Left hindlimb (tissue), 1 donor: ENCODE measurements around the gene GOLM1.
"Not testable (repeated sequence)": the region's sequence is repeated elsewhere in the genome, so short reads cannot be mapped to it uniquely, and the experiment has no call there.

Experiments used
- DNase-seq: peaks from one replicate; pipeline ENCODE4 v3.0.0-alpha.2; 2018

GOLM1 gene

DNA sequence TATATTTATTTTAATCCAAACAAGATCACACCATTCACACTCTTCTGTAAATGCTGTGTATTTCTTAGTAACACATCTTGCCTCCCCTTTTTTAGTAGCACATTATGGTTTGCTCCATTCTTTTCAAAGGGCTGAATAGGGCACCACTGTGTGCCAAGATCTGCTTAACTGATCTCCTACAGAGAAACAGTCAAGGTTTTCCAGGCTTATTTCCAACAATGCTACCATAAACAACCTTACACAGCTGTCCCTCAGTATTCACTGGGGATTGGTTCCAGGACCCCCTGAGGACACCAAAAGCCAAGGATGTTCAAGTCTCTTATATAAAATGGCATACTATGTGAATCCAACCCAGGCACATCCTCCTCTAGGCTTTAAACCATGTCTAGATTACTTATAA, 16.5 kb downstream of the GOLM1 start:
- DNase-seq: no peak

DNA sequence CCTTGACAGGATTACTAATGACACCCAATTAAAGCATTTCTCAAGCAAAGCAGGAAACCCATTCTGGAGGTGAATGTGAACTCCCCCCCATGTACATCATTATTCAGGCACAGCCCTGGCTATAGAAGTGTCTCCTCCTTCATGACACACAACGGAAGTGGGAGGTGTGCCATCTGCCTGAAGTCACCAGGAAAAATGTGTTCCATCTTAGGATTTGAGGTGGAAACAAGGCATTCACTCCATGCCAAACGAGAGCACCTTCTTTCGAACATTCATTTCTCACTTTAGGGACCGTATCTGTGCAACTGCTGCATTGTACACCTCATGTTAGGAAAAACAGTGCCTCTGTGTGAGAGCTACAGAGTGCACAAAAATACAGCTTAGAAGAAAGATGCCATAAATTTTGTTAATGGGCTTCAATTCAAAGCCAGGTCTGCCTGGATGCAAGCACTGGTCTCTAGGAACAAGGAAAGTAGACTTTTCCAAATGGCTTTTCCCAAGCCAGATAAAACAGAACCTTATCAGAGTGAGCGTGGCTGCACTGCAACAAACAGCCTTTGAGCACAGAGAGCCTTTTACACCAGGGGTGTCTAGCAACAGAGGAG, 19.4 kb downstream of the GOLM1 start:
- no peak for DNase-seq

DNA sequence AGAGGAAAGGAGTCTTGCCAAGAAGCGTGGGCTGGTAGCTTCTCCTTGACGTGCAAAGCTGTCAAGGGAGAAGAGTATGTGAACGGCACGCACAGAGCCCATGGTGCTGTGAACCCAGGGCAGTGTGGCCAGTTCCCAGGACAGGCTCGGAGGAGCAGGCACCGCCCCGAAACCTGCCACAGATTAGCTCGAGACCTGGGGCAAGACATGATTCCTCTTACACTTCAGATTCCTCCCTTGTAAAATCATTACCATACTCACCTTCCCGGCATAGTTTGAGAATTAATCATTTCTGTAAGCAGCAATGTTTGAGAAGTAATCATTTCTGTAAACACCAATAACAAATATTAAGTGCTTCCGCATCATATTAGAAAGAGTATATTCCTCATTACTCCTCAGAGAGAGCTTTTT, 19.9 kb downstream of the GOLM1 start:
- no peak for DNase-seq

DNA sequence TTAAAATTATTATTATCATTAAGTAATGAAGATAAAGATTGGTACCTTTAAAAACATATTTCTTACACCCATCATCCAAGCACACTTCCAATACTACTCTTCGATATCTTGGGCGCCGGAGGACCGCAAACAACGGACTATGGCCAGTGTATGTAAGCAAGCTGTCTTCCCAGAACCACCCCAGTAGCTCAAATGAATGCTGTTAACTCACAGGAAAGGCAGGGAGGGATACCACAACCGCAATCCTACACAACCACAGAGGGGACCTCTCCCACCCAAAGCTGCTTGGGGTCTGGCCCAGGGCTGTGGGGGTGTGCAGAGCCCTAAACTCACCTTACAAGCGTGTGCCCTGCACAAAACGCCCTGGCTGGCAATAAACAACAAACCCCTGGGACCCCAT, 20.6 kb downstream of the GOLM1 start:
- no peak for DNase-seq

DNA sequence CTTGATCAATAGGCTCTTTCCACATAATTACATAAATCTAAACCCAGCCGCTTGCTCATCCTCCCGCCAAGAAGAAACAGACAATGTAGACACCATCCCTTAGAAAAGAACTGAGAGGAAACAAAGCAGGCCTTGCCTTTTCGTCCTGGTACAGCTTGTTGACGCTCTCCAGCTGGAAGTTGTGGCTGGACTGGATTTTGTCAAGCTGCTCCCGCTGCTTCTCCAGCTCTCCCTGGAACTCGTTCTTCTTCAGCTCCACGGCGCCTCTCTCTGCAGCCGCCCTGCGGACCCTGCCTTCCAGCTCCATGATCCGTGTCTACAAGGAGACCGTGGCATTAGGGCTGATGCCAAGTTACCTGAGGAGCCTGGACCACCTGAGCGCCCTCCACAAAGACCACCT, 22.1 kb downstream of the GOLM1 start:
- DNase-seq: no peak

DNA sequence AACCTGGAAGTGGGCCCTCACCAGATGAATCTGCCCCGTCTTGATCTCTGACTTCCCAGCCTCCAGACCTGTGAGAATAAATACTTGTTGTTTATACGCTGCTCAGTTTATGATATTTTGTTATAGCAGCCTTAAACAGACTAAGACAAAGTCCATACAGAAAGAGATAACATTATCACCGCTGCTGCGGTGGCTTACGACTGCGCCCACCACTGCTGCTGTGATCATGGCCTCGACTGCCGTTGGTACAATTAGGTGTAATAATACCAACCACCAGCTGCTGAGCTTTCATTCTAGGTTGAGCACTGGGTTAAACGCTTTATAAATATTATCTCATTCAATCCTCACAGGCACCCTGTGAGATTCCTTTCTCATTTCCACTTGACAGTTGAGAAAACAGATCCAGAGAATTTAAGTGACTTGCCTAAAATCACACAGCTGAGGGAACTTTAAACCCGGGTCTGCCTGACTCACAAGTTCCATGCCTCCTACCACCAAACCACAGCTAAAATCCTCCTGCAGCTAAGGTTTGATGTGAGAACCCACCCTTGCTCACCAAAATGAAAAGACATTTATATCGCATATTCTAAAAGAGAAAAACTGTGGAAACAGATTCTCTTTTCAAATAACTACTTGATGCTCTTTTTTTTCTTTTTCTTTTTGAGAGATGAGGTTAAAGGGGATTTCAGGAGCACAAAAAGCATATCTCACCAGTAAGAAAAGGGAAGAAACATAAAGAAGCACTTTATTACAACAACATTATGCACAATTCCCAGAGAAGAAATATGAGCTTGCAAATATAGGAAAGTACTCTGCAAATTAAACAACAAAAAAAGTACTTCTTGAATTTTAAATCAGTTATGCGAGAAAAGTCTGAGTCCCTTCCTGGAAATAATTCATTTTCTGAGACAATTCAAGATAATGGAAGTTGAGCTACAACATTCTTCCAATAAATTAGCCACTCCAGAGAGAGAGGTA, 23.9 kb downstream of the GOLM1 start:
- no peak for DNase-seq

DNA sequence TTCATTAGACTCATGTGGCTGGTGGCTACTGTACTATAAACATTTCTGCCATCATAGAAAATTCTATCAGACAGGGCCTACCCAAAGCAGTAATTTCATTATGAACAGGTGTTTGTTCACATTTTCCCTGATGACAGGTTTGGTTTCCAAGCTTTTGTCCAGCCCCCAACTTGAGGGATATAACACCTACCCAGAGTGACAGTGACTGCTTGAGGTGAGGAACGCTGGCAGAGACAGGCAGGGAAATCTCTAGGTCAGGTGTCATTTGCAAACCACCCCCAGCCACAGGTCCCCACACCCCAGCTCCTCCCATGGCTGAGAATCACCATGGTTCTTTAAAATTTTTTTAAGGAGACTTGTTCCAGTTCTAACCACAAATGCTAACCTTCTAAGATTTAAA, 25.5 kb downstream of the GOLM1 start:
- no peak for DNase-seq

DNA sequence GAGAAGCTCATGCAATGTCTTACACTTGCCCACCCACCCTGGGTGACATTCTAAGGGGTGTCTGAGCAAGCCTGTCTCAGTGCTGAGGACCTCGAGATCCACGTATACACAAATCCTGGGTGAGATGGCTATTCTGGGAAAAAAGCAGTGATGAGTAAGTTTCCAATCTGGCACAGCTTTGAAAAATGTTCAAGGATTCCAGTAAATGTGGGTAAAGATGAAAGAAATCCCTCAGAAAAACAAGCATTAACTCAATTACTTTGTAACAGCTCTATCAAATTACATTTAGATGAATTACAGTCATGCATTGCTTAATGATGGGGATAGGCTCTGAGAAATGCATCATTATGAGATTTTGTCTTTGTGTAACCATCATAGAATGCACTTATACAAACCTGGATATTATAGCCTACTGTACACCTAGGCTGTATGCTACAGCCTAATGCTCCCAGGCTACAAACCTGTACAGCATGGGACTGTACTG, 26.9 kb downstream of the GOLM1 start:
- DNase-seq: no peak

DNA sequence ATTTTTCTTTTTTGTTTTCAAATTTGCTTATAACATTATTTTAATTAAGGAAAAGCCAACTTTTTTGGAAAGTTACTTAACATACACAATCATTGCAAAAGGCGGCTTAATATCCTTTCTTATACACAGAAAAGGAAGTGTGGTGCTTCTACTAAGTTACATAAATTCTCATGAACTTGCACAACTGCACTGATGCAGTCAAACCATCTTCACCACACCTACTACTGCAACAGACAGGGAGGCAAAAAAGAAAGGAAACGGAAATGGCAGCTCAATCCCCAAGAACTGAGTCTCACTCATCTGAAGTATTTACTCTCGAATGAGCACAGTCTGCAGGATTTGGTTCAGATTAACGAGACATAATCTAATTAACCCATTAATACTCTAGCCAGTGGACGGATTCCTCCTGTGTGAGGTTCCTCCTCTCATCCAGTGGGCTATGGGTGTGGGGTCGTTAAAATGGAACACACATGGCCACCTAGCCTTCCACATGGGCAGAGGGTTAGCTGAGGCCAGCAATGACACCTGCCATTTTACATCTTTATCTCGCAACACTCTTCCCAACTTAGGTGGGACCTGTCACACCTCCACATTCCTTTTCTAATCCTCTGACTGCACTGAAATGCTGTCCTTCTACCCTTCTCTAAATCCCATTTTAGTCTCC, 30.0 kb downstream of the GOLM1 start:
- DNase-seq: no peak

DNA sequence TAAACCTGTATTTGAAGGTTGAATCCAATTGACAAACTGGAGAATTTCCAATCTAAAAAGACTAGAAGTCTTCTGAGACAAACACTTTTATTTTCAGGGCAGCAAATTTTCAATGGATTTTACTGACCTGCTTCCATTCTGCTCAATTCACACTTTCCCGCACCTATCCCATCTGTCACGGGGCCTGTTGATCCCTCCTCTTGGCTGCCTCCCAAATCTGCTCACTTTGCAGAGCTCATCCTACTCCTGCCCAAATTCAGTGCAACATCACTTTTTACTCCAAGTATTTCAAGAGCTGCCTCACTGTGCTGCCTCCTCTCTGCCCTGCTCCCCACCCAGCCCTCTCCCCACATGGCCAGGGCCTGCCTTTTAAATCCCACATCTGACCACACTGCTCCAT, 35.1 kb downstream of the GOLM1 start:
- DNase-seq: no peak

DNA sequence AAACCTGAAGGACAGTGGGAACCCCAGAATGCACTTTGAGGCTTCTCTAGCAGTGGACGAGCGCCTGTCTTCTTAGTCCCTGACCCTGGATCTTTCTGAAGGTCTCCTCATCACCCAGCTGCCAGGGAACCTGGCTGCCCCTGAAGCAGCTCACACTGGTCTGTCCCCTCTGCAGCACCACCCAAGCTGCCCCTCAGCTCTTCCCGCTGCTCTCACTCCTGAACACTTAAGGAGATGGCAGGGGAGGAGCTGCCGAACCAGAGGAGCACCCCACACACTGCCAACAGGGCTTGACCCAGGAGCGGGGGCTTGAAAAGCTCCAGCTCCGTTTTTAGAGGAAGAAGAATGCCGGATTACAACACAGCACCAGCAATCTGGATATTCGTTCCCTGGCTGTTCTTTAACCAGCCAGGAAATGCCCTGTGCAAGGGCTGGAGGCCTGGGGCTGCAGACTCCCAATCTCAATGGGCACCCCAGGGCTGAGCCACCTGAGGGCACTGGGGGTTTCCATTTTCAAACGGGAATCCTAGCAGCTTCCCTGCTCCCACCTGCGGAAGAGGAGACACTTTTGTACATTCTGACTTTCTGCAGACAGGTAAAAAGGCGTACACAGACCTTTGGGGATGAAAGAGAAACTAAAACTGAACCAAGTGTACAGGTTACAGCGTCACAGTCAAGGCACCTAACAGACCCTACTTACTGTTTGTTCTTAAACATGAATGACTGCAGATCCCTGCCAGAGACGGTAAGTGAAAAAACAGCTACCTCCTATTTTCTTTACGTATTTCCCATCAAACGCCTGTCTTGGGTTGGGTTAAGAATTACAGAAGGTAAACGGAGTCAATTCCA, 36.3 kb downstream of the GOLM1 start:
- DNase-seq: no peak

DNA sequence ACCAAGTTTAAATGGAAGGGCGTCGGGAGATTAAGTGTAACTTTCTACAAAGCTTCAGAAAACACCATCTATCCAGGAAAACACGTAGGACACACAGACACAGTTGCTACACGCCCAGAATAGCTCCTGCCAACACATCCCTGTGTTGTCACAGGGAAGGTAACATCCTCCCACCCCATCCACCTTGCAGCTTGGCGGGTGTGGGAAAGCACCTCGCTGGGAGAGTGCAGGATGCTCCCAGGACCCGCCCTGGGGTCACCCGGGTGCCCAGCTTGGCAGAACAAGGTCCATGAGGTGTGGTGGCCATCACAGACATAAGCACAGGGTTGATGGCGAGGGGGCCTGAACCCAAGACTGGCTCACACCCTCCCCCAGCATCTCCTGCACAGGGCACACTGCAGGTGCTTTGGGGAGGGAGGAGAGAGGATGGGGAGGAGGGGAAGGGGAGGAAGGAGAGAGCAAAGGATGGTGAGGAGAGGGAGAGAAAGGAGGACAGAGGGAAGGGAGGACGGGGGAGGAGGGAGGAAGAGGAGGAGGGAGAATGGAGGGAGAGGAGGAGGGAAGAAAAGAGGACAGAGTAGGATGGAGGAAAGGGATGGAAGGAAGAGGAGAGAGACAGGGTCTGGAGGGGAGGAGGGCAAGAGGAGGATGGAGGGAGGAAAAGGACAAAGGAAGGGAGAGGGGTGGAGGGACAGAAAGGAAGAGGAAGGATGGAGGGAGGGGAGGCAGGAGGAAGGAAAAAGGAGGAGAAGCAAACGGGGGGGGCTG, 37.2 kb downstream of the GOLM1 start:
- DNase-seq: no peak

DNA sequence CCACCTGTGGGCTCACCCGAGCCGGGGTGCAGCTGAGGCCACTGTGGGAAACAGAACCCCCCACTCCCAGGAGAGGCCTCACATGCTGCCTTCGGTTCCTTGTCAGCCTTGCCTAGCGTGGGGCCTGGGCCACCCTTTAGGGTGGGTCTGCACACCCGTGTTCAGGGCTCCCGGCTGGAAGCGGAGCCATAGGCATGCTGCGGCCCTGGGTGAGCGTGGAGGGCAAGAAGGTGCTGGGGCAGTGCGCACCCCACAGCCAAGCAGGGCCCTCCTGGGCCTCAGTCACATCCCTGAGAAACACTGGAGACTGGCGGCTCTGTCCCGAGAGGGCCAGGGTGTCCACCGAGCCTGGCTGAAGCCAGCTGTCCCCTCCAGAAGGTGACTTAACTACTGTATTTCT, 41.9 kb downstream of the GOLM1 start:
- no peak for DNase-seq

DNA sequence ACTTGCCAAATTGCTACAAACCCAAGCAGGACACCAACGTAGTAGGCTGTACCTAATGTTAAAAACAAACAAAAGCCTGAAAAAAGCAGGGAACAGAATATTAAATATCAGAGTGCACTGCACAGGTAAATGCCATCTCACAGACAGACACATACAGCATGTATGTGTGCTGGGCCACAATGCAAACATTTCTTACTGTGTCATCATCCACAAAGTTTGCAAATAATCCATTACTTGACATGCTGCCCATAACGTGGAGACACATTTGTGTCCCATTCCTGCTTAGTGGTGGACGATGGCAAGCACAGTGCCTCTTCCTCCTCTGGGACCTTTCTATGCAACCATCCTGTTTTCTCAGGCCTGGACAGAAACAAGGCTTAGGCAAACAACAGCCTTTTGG, 44.7 kb downstream of the GOLM1 start:
- no peak for DNase-seq

DNA sequence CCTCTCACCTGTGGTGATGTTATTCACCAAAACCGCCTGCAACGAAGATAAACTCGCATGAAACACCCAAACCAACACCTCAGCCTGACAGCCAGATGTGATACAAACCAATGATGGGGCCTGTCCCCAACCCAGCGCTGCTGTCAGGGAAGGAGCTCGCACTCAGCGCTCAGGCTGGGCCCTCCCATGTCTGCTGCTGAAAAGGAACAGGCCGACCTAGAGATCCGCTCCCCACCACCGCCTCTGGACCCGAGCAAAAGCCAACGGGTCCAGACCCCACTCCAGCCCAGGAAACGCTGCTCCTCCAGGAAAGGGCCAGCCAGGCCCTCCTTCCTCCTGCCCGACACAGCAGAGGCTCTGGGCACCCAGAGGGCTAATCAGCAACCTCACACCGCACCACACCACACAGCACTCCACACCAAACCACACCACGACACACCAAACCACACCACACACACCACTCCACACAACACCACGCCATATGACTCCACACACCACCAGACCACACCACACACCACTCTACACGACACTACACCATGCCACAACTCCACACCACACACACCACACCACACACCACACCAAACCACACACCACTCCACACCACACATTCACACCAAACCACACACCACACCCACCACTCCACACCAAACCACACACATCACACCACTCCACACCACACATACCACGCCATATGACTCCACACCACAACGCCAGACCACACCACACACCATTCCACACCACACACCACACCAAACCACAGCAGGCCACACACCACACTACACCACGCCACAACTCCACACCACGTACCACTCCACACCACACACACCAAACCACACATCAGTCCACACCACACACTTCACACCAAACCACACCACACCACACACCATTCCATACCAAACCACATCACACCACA, 46.5 kb downstream of the GOLM1 start:
- DNase-seq: no peak

DNA sequence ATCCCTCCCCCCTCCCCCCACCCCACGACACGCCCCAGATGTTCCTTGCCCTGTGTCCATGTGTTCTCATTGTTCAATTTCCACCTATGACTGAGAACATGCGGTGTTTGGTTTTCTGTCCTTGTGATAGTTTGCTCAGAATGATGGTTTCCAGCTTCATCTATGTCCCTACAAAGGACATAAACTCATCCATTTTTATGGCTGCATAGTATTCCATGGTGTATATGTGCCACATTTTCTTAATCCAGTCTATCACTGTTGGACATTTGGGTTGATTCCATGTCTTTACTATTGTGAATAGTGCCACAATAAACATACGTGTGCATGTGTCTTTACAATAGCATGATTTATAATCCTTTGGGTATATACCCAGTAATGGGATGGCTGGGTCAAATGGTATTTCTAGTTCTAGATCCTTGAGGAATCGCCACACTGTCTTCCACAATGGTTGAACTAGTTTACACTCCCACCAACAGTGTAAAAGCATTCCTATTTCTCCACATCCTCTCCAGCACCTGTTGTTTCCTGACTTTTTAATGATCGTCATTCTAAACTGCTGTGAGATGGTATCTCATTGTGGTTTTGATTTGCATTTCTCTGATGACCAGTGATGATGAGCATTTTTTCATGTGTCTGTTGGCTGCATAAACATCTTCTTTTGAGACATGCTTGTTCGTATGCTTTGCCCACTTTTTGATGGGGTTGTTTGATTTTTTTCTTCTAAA, 51.2 kb downstream of the GOLM1 start:
- DNase-seq: not testable (repeated sequence)

DNA sequence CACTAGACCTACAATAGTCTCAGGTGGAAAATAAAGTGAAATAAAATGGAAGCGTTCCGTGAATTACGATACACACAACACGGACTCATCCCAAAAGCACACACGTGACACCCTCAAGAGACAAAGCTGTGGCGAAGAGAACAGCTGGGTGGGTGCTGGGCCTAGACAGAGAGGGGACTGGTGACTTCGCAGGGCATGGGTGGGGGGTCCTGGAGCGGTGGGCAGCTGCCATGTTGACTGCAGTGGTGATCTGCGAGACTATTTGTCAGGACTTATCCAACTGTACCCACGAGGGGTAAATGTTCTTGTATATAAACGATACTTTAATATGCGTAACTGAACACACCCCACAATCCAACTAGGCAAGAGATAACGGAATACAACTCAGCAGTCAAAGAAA, 52.0 kb downstream of the GOLM1 start:
- DNase-seq: no peak

DNA sequence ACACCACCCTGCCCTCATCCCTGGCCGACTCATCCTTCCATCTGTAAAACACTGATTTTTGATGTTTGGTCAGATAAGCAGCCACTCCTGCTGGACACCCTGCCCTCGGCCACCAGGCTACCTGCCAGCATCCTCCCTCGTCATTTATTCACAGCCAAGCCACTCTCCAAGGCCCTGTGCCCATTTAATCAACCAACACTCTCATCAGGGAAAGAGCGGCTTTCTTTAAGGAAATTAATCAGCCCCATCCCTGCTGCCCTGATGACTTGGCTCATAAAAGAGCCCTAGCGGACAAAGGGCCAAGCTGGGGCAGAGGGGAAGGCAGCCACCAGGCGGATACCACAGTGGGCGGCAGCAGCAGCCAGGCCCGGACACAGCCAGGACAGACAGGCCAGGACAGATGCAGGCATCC, 52.4 kb downstream of the GOLM1 start:
- no peak for DNase-seq

DNA sequence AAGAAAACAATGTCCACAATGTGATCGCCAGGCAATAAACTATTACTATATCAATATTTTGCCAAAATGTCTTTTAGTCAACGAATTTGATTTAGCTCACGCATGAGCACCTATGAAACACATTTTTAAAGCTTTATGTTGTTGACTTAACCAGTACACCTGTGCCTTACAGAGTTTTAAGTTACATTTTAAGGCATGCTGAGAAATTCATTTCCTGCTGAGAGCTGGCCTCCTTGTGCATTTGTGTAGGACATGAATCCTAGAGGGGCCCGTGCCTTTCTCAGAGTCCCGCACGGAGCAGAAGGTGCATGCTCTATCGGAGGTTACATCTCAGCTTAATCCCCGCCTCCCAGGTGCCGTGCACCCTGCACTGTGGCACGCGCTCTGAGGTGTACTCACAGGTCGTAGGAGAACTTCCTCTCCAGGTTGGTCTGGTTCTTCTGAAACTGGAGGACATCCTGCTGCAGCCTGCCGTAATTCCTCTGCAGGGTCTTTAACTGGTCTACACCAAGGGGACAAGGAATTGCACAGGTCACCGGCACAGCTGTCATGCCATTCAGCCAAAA, 53.2 kb downstream of the GOLM1 start:
- no peak for DNase-seq

DNA sequence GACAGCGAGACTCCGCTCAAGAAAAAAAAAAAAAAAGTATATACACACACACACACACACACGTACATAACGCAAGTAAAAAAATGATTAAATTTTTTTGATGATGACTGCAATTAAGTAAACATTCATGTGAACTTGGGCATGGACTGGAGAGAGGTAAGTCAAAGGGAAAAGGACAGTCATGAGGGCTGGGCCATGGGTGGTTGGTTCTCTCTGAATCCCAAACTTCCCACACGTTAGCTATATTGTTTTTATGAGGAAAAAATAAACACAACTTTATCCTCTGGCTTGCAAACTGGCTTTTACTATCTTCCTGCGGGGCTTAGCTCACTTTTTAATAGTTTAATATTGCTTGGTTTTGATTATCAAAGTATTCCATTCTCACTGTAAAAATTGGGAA, 53.7 kb downstream of the GOLM1 start:
- no peak for DNase-seq
